SK-N-SH treated with all-trans-retinoic acid at 6 μM for 48 hours (cell line): Measurements from ENCODE around the gene GPR6.

Source experiments
- ARNTL ChIP-seq: fragments of 450-650 bp; formaldehyde crosslinking; IDR thresholded peaks from 2 replicates; pipeline ENCODE4 v1.5.0; 2020; ENCODE audit warnings: low read depth, mild to moderate bottlenecking, moderate library complexity, borderline replicate concordance
- ESRRG ChIP-seq: fragments of 250-450 bp; sonication (Bioruptor Pico); IDR thresholded peaks from 2 replicates; pipeline ENCODE4 v1.6.1; 2021; ENCODE audit warnings: mild to moderate bottlenecking
- ZFP3 ChIP-seq: fragments of 250-450 bp; sonication (Bioruptor Pico); IDR thresholded peaks from 2 replicates; pipeline ENCODE4 v1.5.0; 2020; ENCODE audit warnings: mild to moderate bottlenecking, moderate library complexity
- ZNF565 ChIP-seq: fragments of 450-650 bp; formaldehyde crosslinking; conservative IDR thresholded peaks from 2 replicates; pipeline ENCODE4 v1.5.0; 2020; ENCODE audit warnings: low read depth, mild to moderate bottlenecking, moderate library complexity

DNA sequence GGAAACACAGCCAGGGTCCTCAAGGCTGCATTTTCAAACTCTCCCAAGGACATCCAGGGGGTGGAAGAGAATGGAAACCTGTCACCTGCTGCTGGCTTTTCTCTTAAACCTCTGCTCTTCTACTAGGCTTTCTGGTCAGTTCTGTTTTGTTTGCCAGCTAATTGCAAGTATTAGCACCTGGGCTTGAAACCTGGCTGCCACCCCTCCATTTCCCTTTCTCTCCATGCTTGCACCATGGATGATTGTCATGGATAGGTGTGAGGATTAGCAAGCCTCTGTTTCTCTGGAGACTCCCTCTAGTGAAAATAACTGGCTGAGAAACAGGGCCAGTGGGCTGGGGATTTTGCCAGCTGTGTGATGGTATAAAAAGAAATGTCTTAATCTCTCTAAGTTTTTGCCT, 33.0 kb upstream of the GPR6 start:
- TF ChIP-seq ZFP3 (no peak), ZNF565 (CRISPR knock-in tag) (no peak), ESRRG (CRISPR knock-in tag) (no peak), ARNTL (CRISPR knock-in tag) (no peak)
